Heart left ventricle (tissue), 13 donors: ENCODE measurements around the gene NTMT1.

ENCODE experiments used
- CTCF ChIP-seq, 12 donors: fragments of 200-600 bp; sonication (generic) in 4 of 12; IDR thresholded peaks; one replicate each; pipeline versions ENCODE4 v1.5.0 to v1.8.0; 2018 to 2022; ENCODE audit warnings: antibody characterized with exemption in 12 of 12, mild to moderate bottlenecking in 5 of 12
- POLR2A ChIP-seq, 2 donors: fragments of 450-650 bp; IDR thresholded peaks; one replicate each; pipeline ENCODE4 v1.6.1; 2017; ENCODE audit warnings: antibody characterized with exemption in 2 of 2, mild to moderate bottlenecking in 2 of 2, moderate library complexity in 2 of 2
- donor health status: ischemic (EF 13 %, LVEDD 7.1; RV severe dilation, severe dysfunction).
- donor health status: DM: no; HTN: yes; CAD: no.
- donor health status: DM: no; HTN: no; CAD: no.
- donor health status: ischemic (EF 25% LVEDD 6.9; RV normal size, moderate dysfunction).
- donor health status: ischemic (EF 25% LVEDD 5.7; RV mildly dilated, moderate dysfunction).
- donor health status: ischemic (EF 35%, LVEDD 5.7; RV mildly dilated, moderate dysfunction).
- donor health status: nonischemic (EF 11% LVEDD 7.7; RV severe dilation, severe dysfunction).
- donor health status: DM: yes; HTN: yes; CAD: no.
- donor health status: PGD.
- donor health status: ischemic (EF 29% LVEDD 5.4; RV normal size, mild dysfunction).
- donor health status: nonischemic (EF 23%, LVEDD 6.1; RV moderate dilation, normal function).

- TF ChIP-seq CTCF (IDR thresholded peaks at IDR 0.05) (no peak), POLR2A (IDR thresholded peaks at IDR 0.05) (no peak)
These were observed 24.0 kb downstream of the NTMT1 start for GRCh38 chr9:129649726-129650679.
